ENCODE results near the gene WDR75.

Gene WDR75

DNA sequence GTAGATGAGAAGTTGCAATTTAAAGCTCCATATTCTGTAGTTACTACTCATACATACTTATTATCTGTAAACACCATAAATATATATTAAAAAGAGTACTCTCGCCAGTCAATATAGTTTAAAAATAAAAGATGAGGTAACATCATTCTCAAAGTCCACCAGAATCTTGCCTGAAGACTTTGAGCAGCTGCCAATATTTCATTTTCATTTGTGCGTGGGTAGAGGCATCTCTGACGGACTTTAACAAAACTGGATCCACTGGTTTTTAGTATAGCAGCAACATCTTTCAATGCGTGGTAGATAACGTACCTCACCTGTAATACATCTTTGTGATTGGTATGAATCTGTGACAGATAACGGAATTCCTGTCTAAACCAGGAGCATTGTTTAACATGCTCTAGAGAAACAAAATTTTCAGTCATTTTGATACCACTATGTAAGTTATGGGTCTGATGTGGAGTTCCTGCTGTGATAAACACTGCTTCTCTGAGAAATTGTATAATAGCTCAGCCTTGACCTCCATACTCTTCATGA is 45.0 kb downstream of the WDR75 start:
- no peak for DNase-seq
- in situ Hi-C loops (cut with MboI; ENCODE audit: low pct_unique_long_range_greater_than_20kb, low sequenced_read_pairs): no loop called here

DNA sequence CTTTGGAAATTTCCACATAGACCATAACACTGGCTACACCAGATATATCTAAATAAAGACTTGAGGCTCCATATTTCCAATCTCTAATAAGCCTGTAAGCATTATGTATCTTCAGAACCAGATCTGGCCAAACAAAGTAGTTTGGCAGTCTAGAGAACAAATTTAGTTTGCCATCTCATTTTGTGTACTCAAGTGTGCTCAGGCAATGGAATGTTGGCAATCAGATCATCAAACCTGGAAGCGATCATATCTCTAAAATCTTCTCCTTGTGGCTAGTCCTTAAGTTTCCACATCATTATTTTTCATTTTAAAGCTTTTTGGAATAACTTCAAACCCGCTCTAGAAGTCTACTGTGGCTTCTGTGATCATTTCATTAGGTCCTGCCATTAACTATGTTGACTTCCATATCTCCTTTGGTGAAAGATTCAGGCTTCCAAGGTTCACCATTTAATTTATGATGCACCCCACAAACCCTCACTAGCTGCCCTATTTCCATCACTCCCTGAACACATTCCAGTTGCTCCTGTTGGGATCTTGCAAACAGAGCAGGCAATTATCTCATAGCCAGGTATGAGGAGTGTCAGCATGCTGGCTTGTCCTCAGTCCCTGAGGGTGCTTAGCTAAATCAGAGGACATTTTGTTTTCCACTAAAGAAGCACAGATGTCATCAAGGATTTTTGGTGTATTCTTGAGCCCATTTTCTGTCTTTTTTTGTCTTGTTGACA is 46.2 kb downstream of the WDR75 start:
- DNase-seq: no peak
- in situ Hi-C loops (cut with MboI; ENCODE audit: low pct_unique_long_range_greater_than_20kb, low sequenced_read_pairs): no loop called here

GRCh38 chr2:189488008-189488310 is 46.7 kb downstream of the WDR75 start:
- DNase-seq: no peak
- in situ Hi-C loops (cut with MboI; ENCODE audit: low pct_unique_long_range_greater_than_20kb, low sequenced_read_pairs): no loop called here

GRCh38 chr2:189492451-189492850 is 51.2 kb downstream of the WDR75 start:
- in situ Hi-C loops (cut with MboI; ENCODE audit: low pct_unique_long_range_greater_than_20kb, low sequenced_read_pairs): no loop called here

DNA sequence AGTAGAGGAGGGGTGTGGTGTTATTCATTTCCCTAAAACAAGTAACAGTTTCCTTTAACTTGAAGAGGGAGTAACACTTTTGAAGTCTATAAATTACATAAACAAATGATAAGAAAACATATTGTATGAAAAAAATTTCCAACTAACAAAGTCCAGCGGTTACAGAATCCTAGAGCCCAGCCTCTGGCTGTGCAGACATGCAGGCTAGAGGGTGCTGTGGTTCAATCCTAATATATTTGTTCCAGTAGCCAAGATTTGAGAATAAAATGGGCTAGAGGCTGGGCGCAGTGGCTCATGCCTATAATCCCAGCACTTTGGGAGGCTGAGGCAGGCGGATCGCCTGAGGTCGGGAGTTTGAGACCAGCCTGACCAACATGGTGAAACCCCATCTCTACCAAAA is 56.9 kb downstream of the WDR75 start:
- no peak for DNase-seq
- in situ Hi-C loops (cut with MboI; ENCODE audit: low pct_unique_long_range_greater_than_20kb, low sequenced_read_pairs): no loop called here

More at GRCh38 chr2:189492451-189492850, 51.2 kb downstream of the WDR75 start:
- no peak for DNase-seq

DNA sequence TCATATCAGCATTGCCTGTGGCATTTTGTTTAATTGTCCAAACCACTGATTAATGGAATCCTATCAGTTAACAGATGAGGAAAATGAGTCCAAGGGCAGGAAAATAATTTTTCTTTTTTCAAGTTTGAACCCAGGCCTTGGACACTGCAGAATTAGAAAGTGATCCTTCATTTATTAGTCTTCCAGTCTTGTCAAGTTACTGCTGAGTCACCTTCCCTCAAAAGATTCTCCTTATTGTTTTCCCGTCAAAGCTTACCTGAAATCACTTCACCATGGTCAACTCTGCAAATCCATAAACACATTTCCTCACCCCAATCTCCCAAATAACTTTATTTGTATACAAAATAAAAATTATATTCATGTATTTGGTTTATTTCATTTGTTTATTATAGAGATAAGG is 57.9 kb downstream of the WDR75 start:
- in situ Hi-C loops (cut with MboI; ENCODE audit: low pct_unique_long_range_greater_than_20kb, low sequenced_read_pairs): no loop called here
- no peak for DNase-seq

GRCh38 chr2:189500456-189501160 is 59.3 kb downstream of the WDR75 start:
- in situ Hi-C loops (cut with MboI; ENCODE audit: low pct_unique_long_range_greater_than_20kb, low sequenced_read_pairs): no loop called here
- no peak for DNase-seq

GRCh38 chr2:189501487-189501886 is 60.2 kb downstream of the WDR75 start:
- in situ Hi-C loops (cut with MboI; ENCODE audit: low pct_unique_long_range_greater_than_20kb, low sequenced_read_pairs): no loop called here
- DNase-seq: no peak

- DNase-seq: no peak
- in situ Hi-C loops (cut with MboI; ENCODE audit: low pct_unique_long_range_greater_than_20kb, low sequenced_read_pairs): no loop called here
Measured at GRCh38 chr2:189502714-189503113, 61.4 kb downstream of the WDR75 start.

DNA sequence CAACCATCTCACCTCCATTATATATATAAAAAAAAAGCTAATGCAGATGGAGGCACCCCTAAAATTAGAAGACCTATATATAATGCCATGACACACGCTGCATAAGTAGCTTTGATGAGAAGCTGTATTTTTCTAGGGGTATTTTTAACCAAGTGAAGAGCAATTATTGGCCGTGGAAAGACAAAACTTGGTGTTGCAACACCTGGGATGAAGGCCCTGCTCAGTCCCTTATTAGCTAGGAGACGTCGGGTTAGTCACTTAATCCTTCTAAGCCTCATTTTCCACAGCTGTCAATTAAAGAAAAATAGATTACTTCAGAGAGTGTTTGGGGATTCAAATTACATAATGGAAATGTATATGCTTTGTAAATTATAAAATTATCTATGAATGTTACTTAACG is 63.0 kb downstream of the WDR75 start:
- no peak for DNase-seq
- in situ Hi-C loops (cut with MboI; ENCODE audit: low pct_unique_long_range_greater_than_20kb, low sequenced_read_pairs): no loop called here

GRCh38 chr2:189505492-189505891 is 64.2 kb downstream of the WDR75 start:
- no peak for DNase-seq
- in situ Hi-C loops (cut with MboI; ENCODE audit: low pct_unique_long_range_greater_than_20kb, low sequenced_read_pairs): no loop called here

DNA sequence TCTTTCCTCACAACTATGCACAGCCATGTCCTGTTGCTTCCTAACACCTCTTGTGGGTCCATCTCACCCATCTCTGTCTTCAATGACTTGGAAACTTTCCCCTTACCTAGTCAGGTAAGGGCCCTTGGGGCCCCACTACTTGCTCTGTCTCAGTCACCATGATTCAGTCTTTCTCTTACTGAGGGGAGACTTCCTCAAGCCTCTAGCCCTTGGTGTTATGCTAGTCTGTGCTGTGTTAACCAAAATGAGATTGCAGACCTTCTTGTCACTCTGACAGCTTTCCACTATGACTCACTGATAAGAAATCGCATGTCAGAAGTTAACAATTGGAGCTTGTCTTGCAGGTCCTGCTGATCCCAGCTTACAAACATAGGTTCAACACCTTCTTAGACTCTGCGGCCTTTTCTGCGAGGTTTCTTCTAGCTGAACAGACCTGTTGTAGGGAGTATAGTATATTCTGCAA is 65.3 kb downstream of the WDR75 start:
- no peak for DNase-seq
- in situ Hi-C loops (cut with MboI; ENCODE audit: low pct_unique_long_range_greater_than_20kb, low sequenced_read_pairs): no loop called here

- DNase-seq: no peak
- in situ Hi-C loops (cut with MboI; ENCODE audit: low pct_unique_long_range_greater_than_20kb, low sequenced_read_pairs): no loop called here
Measured at GRCh38 chr2:189511210-189511959, 70.1 kb downstream of the WDR75 start.

GRCh38 chr2:189511960-189512319 is 70.7 kb downstream of the WDR75 start:
- DNase-seq: no peak
- in situ Hi-C loops (cut with MboI; ENCODE audit: low pct_unique_long_range_greater_than_20kb, low sequenced_read_pairs): no loop called here

DNA sequence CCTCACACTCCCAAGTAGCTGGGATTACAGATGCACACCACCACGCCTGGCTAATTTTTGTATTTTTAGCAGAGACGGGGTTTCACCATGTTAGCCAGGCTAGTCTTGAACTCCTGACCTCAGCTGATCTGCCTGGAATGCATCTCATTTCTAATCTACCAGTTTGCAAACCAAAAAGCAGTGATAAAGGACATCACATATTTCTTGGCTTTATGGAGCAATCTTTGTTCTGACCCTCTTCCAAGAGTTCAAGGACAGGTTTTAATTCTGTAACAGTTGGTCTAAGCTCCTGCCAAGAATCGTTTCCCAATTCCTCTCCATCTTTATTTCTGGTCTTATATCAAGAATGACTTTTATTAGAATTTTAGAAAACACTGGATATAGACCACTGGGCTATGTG is 71.6 kb downstream of the WDR75 start:
- in situ Hi-C loops (cut with MboI; ENCODE audit: low pct_unique_long_range_greater_than_20kb, low sequenced_read_pairs): no loop called here
- DNase-seq: no peak

DNA sequence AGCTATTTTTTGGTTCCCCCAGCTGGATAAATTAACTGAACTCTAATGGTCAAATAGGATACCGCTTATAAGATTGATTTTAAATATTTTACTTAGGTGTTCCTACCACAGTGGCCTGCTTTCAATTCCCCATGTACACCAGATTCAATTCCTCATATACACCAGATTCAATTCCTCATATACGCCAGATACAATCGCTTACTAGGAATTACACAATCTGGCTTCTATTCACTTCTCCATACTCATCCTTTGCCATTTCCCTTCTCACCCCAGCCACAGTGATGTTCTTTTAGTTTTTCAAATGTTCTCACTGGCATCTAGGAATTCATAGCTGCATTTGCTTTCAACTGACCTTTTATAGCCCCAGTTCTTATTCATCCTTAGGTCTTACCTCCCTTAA is 72.8 kb downstream of the WDR75 start:
- in situ Hi-C loops (cut with MboI; ENCODE audit: low pct_unique_long_range_greater_than_20kb, low sequenced_read_pairs): no loop called here
- DNase-seq: no peak

- DNase-seq: no peak
- in situ Hi-C loops (cut with MboI; ENCODE audit: low pct_unique_long_range_greater_than_20kb, low sequenced_read_pairs): no loop called here
Measured at GRCh38 chr2:189515264-189515663, 74.0 kb downstream of the WDR75 start.

DNA sequence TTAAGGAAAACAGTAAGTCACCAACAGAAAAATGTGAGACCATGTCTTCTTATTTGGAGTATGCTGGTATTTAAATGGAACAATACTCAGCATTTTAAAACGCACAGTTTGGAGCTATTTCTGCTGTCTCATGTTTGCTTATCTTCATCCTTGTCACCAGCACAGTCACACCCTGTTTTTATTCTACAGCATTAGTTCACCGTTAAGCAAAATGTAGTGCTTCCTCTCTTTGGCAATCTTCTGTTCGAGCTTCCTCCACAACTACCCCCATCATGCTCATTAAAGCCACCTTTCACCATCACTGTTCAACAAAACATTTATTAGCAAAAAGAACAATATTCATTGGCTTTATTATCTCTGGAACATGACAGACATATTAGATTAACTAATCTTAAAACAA is 75.3 kb downstream of the WDR75 start:
- no peak for DNase-seq
- in situ Hi-C loops (cut with MboI; ENCODE audit: low pct_unique_long_range_greater_than_20kb, low sequenced_read_pairs): no loop called here

DNA sequence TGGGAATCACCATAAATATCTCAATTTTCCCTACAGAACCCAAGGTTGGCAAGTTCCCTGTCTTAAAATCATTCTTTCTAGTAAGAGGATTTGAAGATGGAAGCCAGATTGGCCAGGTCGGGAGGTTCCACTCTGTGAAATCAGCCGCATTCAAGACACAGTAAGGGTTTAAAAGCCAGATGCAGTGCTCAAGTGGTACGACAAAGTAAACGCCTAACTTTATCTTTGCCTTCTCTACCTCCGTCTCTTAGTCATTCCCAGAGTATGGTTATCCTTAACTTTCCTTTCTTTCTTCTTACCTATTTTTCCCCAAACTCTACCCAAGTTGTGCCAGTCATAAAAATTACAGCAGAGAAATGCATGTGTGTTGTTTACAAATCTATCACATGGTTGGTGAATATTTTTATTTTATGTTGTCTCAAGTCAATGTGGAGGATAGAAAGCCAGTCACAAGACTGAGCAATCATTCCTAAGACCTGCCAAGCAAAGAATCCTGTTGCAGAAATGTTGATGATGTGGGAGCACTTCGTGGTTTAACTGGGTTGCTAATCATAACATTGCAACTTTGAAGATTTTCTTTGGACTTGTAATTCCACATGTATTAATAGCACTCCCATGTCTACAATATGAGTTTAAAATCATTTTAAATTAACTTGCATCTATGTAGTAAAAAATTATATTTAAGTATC is 76.7 kb downstream of the WDR75 start:
- no peak for DNase-seq
- in situ Hi-C loops (cut with MboI; ENCODE audit: low pct_unique_long_range_greater_than_20kb, low sequenced_read_pairs): no loop called here

All from KBM-7 (cell line).